GM19025 (cell line): ENCODE measurements around the gene TMEM114.
A peak's percentile ranks its signal among the peaks of the same experiment; 100 is the strongest.

ENCODE experiments used
- ATAC-seq: cut with Tn5 transposase; IDR thresholded peaks from one replicate; pipeline ENCODE4 v1.9.1; 2021; ENCODE audit warnings: mild to moderate bottlenecking, low read depth, moderate library complexity; ENCODE audit not compliant: unreplicated experiment

The TMEM114 gene

GRCh38 chr16:8589900-8590688, at the start of gene TMEM114:
Gene TMEM114 (minus strand): TSS chr16:8590511. CDS start chr16:8589838, 673 bp downstream.
- ATAC-seq, result no peak

DNA sequence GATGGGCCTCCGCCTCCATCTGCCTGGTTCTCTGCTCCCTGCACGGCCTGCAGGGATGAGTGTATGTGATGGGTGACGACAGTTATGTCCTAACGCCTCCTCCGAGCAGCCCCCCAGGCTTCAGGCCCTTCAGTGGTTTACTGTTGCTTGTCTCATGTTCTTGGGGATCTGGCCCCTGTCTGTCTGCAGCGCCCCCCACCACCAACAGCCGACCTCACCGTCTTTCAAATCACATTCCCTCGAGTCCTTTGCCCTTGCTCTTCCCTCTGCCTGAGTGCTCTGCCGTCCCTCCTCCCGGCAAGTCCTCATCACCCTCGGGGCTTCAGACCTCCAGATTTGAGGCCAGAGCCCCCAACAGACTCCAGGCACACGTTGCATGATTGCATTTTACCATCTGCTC, 49.4 kb upstream of the TMEM114 start:
- ATAC-seq, result no peak

DNA sequence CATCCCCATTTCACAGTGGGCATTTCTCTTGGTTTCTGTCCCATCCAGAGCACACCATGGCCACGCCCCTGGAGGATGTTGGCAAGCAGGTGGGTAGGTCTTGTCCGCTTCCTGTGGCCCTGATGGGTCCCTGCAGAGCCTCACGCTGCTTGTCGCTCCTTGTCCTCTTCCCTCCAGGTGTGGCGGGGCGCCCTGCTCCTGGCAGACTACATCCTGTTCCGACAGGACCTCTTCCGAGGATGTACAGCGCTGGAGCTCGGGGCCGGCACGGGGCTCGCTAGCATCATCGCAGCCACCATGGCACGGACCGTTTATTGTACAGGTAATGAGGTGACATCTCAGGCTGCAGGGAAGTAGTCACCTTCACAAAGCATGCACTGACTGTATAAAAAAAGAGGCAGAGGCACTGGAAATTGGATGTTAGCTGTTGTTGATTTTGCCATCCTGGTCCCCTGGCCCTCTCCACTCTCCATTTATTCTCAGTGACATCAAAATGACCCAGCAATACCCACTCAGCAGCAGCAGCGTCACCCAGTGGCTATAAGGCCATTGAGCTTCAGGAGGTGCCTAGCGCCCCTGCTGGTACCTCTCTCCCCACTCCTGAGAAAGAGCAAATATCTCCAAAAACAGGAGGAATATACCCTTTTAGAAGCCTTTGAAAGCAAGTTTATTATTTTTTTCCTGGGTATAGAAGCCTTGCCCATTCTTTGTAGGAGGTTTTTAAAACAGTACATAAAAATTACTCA, 44.9 kb upstream of the TMEM114 start:
- ATAC-seq, result no peak

DNA sequence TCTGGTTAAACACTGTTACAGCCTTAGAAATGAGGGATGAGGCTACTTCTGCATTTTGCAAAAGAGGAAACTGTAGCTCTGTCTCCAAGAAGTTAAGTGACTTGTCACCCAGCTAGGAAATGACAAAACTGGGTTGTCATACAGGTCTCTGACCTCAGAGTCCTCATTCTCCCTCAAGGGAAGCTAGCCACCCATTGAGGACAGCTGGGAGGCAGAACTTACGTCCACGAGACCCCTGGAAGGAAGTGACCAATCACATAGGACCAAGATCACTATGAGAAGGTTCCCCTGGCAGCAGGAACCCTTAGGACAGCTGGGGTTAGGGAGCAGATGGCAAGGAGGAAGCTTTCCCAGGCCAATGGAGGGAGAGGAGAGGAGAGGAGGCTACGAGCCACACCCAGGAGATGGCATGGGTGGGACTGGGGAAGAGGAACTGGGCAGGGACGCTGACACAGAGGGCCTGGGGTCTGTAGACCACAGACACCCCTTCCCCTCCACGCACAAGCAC, 42.4 kb upstream of the TMEM114 start:
- no peak for ATAC-seq

- ATAC-seq, result no peak
These were observed 41.6 kb upstream of the TMEM114 start for GRCh38 chr16:8631818-8632465.

DNA sequence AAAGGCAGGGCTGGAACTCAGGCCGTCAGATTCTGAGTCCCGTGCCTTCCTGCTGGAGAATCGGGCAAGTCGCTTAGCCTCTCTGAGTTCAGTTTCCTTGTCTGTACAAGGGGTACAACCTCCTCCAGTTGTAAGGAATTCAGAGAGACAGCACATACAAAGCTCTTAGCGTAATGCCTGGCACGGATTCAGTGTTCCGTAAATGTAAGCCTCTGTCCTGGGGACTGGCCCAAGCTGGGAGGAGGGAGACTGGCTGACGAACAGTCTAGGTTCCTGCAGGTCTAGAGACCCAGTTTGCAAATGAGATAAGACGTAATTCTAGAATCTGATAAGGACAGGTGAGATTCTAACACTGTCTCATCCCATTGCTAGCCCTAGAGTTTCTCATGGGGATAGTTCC, 41.1 kb upstream of the TMEM114 start:
- no peak for ATAC-seq

- no peak for ATAC-seq
These were observed 40.1 kb upstream of the TMEM114 start for GRCh38 chr16:8630255-8630953.

GRCh38 chr16:8628981-8629725, 38.8 kb upstream of the TMEM114 start:
- ATAC-seq, result no peak

- no peak for ATAC-seq
These were observed 37.1 kb upstream of the TMEM114 start for GRCh38 chr16:8627456-8627855.

DNA sequence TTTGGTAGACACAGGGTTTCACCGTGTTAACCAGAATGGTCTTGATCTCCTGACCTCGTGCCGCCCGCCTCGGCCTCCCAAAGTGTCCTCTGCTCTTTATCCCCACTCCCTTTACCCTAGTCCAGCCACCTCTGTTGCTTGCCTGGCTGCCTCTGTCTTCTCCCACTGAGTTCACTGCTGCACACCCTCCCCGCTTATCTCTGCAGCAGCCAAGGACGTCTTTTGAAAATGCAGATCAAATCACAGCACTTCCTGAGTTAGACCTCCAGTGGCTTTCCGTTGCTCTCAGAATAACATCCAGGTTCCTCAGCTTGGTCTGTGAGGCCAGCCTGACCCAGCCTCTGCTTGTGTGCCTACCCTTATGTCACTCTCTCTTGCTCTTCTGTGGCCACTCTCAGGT, 36.6 kb upstream of the TMEM114 start:
- no peak for ATAC-seq

GRCh38 chr16:8625491-8626087, 35.3 kb upstream of the TMEM114 start:
- ATAC-seq, result no peak

- ATAC-seq, result no peak
These were observed 33.3 kb upstream of the TMEM114 start for GRCh38 chr16:8623634-8624033.

DNA sequence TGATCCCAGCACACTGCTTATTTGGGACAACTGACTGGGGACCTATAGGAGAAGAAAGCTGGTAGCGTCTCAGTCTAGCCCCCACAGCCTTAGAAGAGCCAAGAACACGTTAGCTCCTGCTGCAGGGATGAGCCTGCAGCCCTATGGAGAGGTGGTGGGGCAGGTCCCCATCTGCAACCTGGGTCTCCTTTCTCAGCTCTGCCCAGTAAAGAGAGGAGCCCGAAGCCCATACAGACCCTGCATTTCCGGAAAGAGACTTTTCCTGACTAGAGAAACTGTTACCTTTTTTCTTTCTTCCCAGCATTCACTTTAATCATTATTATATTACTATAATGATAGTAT, 32.0 kb upstream of the TMEM114 start:
- ATAC-seq, result no peak

DNA sequence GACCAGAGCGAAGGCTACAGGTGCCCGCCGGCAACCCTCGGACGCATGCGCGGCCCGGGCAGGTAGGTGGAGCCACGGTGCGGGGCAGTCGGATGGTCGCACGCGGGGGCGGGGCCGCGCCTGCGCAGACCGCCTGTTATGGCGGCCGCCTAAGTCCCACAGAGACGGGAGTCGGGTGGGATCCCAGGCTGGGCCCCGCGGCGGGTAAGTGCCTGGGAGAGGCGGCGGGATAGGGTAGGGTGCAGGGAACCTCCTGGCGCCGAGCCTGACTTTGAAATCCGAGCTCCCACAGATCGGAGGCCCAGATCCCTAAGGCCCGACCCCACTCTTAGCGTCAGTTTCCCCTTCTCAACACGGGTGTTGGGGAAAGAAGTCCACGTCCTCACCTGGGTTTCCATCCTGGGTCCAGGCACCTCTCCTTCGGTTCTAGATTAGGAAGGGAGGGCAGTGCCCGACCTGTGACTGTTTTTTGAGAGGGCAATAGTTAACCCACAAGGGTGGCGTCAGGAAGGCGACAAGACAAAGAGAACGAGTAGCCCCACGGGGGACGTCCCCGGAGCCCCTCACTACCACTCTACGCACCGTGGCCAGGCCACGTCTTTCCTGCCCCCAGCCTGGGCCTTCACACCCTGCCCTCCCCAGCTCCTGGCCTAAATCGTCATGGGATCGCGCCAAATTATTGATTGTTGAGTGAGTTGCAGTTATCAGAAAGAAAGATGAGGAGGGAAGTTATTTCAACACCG, 31.4 kb upstream of the TMEM114 start, which contains the start of gene METTL22:
Gene METTL22, plus strand, starts transcription at position 127 of the 743 bp plus-strand sequence. CDS start 3,968 bp downstream, outside the sequence.
- peak; percentile 90 for ATAC-seq

DNA sequence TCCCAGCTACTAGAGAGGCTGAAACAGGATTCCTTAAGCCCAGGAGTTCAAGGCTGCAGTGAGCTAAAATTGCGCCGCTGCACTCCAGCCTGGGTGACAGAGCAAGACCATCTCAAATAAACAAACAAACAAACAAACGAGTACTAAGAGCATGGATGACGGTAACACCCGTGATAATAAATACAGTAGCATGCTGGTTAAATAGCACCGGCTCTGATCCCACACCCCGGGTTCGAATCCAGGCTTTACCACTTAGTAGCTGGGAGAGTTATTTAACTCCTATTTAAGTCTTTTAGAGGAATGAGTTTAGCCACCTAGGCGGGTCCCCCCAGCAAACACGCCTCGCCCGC, 30.9 kb upstream of the TMEM114 start:
- ATAC-seq, result no peak

DNA sequence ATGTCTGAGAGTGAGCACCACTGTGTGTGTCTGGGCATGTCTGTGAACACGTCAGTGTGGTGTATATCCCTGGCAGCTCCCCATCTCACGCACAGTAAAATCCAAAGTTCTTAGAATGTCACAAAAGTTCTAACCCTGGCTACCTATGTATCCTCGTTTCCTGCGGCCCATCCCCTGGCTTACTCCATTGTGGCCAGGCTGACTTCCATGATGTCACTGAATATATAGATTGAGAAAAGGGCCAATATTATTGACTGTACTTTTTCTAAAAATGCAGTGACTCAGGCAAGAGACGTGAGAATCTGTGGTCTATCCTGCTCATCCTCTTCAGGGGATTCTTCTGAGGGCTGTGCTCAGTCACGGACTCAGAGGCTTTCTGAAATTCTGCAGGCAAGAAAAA, 30.2 kb upstream of the TMEM114 start:
- ATAC-seq, result no peak

GRCh38 chr16:8619671-8620370, 29.5 kb upstream of the TMEM114 start:
- no peak for ATAC-seq

GRCh38 chr16:8614435-8615029, 24.2 kb upstream of the TMEM114 start:
- no peak for ATAC-seq
